Transverse colon (tissue), 3 donors: Measurements from ENCODE around the gene HTR2A.

Source experiments
- CTCF ChIP-seq, 5 experiments: fragments of 200-600 bp in 3 of 5; fragments of 450-650 bp in 2 of 5; sonication (generic) in 3 of 5; IDR thresholded peaks; 1 replicate in 2 of 5; 2 replicates in 3 of 5; pipeline ENCODE4 v1.5.1; 2016 to 2017; ENCODE audit warnings: antibody characterized with exemption in 5 of 5, inconsistent platforms in 3 of 5, mild to moderate bottlenecking in 2 of 5, moderate library complexity in 1 of 5
- POLR2A ChIP-seq: fragments of 450-650 bp; IDR thresholded peaks from one replicate; pipeline ENCODE4 v1.6.1; 2016; ENCODE audit warnings: antibody characterized with exemption, mild to moderate bottlenecking, moderate library complexity

- no peak for TF ChIP-seq CTCF (IDR thresholded peaks at IDR 0.05)
- no peak for TF ChIP-seq POLR2A
These were observed 50.1 kb downstream of the HTR2A start for GRCh38 chr13:46846726-46847125.
